Naive thymus-derived CD8-positive, alpha-beta T cell (primary cell): ENCODE measurements around the gene CD33. TPM values are rescaled to one million over a fixed set of nuclear protein-coding genes. Genes with fewer than 3 reads are reported as not detected.

Experiments used
- ATAC-seq, 2 donors: fragments of 150-1000 bp; cut with Tn5 transposase in 1 of 2; sonication (Bioruptor Pico), chemical (Tn5 transposase) in 1 of 2; 1 replicate in 1 of 2; 2 replicates in 1 of 2; pipeline ENCODE4 v1.10.0; 2021; ENCODE audit warnings: mild to moderate bottlenecking in 2 of 2, moderate library complexity in 2 of 2
- POLR2A ChIA-PET: fragments of 350-600 bp; sonication (Branson Sonifier 250); formaldehyde crosslinking; loops from one replicate; lab custom pipeline; 2021; ENCODE audit warnings: antibody characterized with exemption; lab: Charles Lee
- DNase-seq, 10 donors: peaks; one replicate each; pipeline versions ENCODE4 v3.0.0 to v3.0.0-alpha.2; 2020 to 2022
- H3K27ac Mint-ChIP-seq, 10 donors: one replicate each; pipeline ENCODE4 v1.8.0; 2020 to 2022; ENCODE audit warnings: mild to moderate bottlenecking in 10 of 10, mixed read lengths in 10 of 10, moderate library complexity in 4 of 10, inconsistent platforms in 1 of 10
- H3K27me3 Mint-ChIP-seq, 5 donors: one replicate each; pipeline ENCODE4 v1.8.0; 2021 to 2022; ENCODE audit warnings: mixed read lengths in 5 of 5
- H3K36me3 Mint-ChIP-seq, 3 donors: one replicate each; pipeline ENCODE4 v1.8.0; 2020 to 2022; ENCODE audit warnings: mixed read lengths in 3 of 3, mild to moderate bottlenecking in 2 of 3, inconsistent platforms in 1 of 3
- H3K4me1 Mint-ChIP-seq, 4 donors: one replicate each; pipeline ENCODE4 v1.8.0; 2021 to 2022; ENCODE audit warnings: mixed read lengths in 4 of 4
- H3K4me3 Mint-ChIP-seq, 10 donors: one replicate each; pipeline ENCODE4 v1.8.0; 2020 to 2022; ENCODE audit warnings: mild to moderate bottlenecking in 10 of 10, mixed read lengths in 10 of 10, moderate library complexity in 6 of 10, inconsistent platforms in 1 of 10
- H3K9me3 Mint-ChIP-seq, 9 donors: one replicate each; pipeline ENCODE4 v1.8.0; 2020 to 2022; ENCODE audit warnings: mixed read lengths in 9 of 9, mild to moderate bottlenecking in 3 of 9, inconsistent platforms in 1 of 9, moderate library complexity in 1 of 9
- microRNA-seq: library from miRNA; unstranded; fragments of <30 nt; microRNA quantifications from one replicate; pipeline ENCODE4 v1.2.0, GENCODE V29; 2022; ENCODE audit warnings: borderline microRNAs expressed
- polyA plus RNA-seq, 3 donors: library from polyadenylated mRNA; unstranded; fragments of 300-500 nt; fragmentation: Illumina TruSeq; gene quantifications; one replicate each; pipeline ENCODE4 v1.2.3, GENCODE V29; 2021
- total RNA-seq, 8 experiments: library from RNA in 2 of 8; stranded (reverse) in 2 of 8; gene quantifications; one replicate each; pipeline ENCODE4 v1.2.3 and lab custom pipeline; 2021 to 2026

The CD33 gene
- total and polyA plus RNA-seq, 5 experiments from 2014 or later: 0.16 to 0.73 TPM; not detected in 3

DNA sequence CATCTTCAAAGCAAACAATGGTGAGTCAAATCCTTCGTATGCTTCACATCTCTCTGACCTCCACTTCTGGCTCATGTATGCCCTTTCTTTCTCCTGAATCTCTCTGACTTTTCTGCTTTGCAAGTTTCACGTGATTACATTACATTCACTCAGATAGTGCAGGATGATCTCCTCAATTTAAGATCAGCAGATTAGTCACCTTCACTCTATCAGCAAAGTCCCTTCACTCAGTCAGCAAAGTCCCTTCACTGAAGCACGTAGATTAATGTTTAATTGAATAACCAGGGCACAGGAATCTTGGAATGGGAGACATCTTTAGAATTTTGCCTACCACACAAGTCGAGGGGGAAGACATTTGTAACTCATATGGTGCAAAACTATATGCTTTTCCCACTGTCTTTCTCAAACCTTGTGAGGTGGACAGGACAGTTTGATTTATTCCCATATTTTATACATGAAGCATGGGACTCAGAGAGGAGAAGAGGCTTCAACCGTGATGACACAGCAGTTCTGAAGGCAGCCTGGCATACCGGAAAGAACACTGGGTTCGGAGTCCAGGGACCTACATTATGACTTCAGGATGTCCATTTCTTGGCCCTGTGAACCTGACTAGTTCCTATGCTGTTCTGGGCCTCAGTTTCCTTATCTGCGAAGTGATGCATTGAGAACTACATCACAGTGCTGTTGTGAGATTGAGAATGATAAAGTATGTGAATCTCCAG lies 49.3 kb downstream of the CD33 start:
- Mint-ChIP-seq H3K27ac (peak overlapping the region in 1 of 10 donors; percentile 1), H3K4me3 (no peak overlapping the region), H3K36me3 (no peaks in the 10 kb centered on the region), H3K9me3 (no peaks in the 10 kb centered on the region), H3K27me3 (peaks cover 7 to 43% (median 30%) of the 10 kb centered on the region in 5 donors), H3K4me1 (peaks cover 0 to 9% (median 4%) of the 10 kb centered on the region in 4 donors)
- DNase-seq (no peak), ATAC-seq (no peak)
- POLR2A ChIA-PET: no interaction called here

DNA sequence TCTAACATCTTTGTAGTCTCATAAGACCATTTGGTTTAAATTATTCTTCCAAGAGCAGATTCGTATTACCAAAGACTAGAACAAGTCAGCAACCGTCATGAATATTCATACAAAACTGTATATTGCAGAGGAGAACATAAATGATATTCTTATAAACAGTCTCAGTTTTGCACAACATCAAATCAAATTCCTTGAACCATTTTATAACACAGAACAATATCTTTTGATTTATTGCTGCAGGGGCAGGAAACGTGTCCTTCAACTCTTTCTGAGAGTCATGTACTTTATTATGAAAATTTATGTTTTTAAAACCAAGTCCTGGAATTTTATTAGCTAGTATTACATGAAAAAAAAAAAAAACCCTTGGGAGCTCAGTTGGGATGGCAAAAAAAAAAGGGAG lies 52.2 kb downstream of the CD33 start:
- DNase-seq: no peak
- H3K36me3 Mint-ChIP-seq: peaks cover 0 to 5% (median 0%) of the 10 kb centered on the region in 3 donors
- peaks cover 0 to 18% (median 6%) of the 10 kb centered on the region in 9 donors for H3K9me3 Mint-ChIP-seq
- POLR2A ChIA-PET: no interaction called here
- H3K27ac Mint-ChIP-seq: no peak overlapping the region
- peaks cover 0 to 9% (median 3%) of the 10 kb centered on the region in 4 donors for H3K4me1 Mint-ChIP-seq
- no peak for ATAC-seq
- H3K4me3 Mint-ChIP-seq: no peak overlapping the region
- peaks cover 7 to 55% (median 25%) of the 10 kb centered on the region in 5 donors for H3K27me3 Mint-ChIP-seq

DNA sequence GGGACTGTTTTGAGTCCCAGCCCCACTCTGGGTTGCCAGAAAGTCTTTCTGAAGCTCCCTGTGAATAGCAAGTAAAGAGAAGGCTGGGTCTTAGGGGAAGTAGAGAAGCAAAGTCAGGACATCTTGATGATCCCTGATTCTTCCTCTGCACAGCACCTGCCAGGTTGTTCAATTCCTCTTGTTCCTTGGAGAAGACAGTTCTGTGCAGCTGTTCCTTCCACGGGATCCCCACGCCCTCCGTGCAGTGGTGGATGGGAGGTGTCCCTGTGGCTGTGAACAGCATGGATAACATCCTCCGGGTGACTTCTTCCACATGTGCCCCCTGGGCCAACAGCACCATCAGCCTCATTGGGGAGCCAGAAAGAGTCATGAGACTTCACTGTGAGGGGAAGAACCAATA lies 57.5 kb downstream of the CD33 start:
- Mint-ChIP-seq H3K27ac (no peak overlapping the region), H3K27me3 (peaks cover 17 to 49% (median 38%) of the 10 kb centered on the region in 5 donors), H3K4me3 (no peak overlapping the region), H3K36me3 (peaks cover 0 to 18% (median 0%) of the 10 kb centered on the region in 3 donors), H3K4me1 (peaks cover 0 to 1% (median 0%) of the 10 kb centered on the region in 4 donors), H3K9me3 (peaks cover 0 to 39% (median 10%) of the 10 kb centered on the region in 9 donors)
- DNase-seq (no peak), ATAC-seq (no peak)
- POLR2A ChIA-PET: no interaction called here

DNA sequence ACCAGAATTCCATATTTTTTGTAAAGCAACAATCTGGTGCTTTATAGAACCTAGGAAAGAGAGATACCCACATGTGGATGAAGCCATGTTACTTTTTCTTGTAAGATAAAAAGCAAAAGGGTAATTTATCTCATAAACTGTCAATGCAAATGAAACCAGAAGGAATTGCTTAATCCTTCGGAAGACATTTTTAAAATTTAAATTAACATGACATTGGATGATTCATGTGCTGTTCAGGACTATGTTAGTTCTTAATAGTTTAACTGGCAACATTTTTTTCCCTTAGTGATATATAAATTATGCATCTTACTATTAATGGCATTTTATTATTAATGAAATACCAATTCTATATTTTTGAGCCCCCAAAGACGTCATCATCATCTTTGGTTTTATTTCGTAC lies 60.8 kb downstream of the CD33 start:
- peaks cover 11 to 28% (median 25%) of the 10 kb centered on the region in 5 donors for H3K27me3 Mint-ChIP-seq
- POLR2A ChIA-PET: no interaction called here
- no peak overlapping the region for H3K4me3 Mint-ChIP-seq
- H3K4me1 Mint-ChIP-seq: no peaks in the 10 kb centered on the region
- DNase-seq: no peak
- peaks cover 0 to 29% (median 3%) of the 10 kb centered on the region in 9 donors for H3K9me3 Mint-ChIP-seq
- ATAC-seq: no peak
- no peak overlapping the region for H3K27ac Mint-ChIP-seq
- peaks cover 0 to 17% (median 0%) of the 10 kb centered on the region in 3 donors for H3K36me3 Mint-ChIP-seq

Small RNAs within 50 kb of the gene (microRNA-seq; reads per million reads assigned to microRNA genes)
- not detected for gene MIR8074

Other genes with a start within 250 kb of the CD33 start
- gene KLK7, start 241.2 kb upstream of the CD33 start, total RNA-seq: not detected
- gene KLK7, start 241.2 kb upstream of the CD33 start, polyA plus RNA-seq: not detected
- gene KLK8, start 223.5 kb upstream of the CD33 start, total RNA-seq: not detected
- gene KLK8, start 223.5 kb upstream of the CD33 start, polyA plus RNA-seq: not detected
- not detected for gene KLK10, start 205.4 kb upstream of the CD33 start, total RNA-seq
- gene KLK10, start 205.4 kb upstream of the CD33 start, polyA plus RNA-seq: not detected
- gene KLK11, start 198.5 kb upstream of the CD33 start, total RNA-seq: not detected
- not detected for gene KLK11, start 198.5 kb upstream of the CD33 start, polyA plus RNA-seq
- gene KLK12, start 190.1 kb upstream of the CD33 start, total RNA-seq: not detected
- not detected for gene KLK12, start 190.1 kb upstream of the CD33 start, polyA plus RNA-seq
- gene KLK13, start 160.0 kb upstream of the CD33 start, total RNA-seq: not detected
- gene KLK13, start 160.0 kb upstream of the CD33 start, polyA plus RNA-seq: not detected
- 1 to 10 TPM; 1.1 to 1.5 TPM for gene KLK14, start 142.2 kb upstream of the CD33 start, total RNA-seq
- gene KLK14, start 142.2 kb upstream of the CD33 start, polyA plus RNA-seq: not detected
- 10 to 100 TPM in 1 of 2 experiments, 1 to 10 TPM in 1; 10.0 to 10.3 TPM for gene CTU1, start 116.7 kb upstream of the CD33 start, total RNA-seq
- gene CTU1, start 116.7 kb upstream of the CD33 start, polyA plus RNA-seq: 1 to 10 TPM; 2.4 to 9.3 (median 5.4) TPM
- 1 to 10 TPM; 1.3 to 2.4 TPM for gene SIGLEC9, start 100.2 kb upstream of the CD33 start, total RNA-seq
- gene SIGLEC9, start 100.2 kb upstream of the CD33 start, polyA plus RNA-seq: 1 to 10 TPM in 1 of 3 donors, under 1 TPM in 2; 0.32 to 1.5 (median 0.83) TPM
- gene SIGLEC7, start 82.8 kb upstream of the CD33 start, total RNA-seq: not detected
- under 1 TPM in 1 of 3 donors, not detected in 2; 0.68 TPM for gene SIGLEC7, start 82.8 kb upstream of the CD33 start, polyA plus RNA-seq
- not detected for gene SIGLECL1, start 26.0 kb downstream of the CD33 start, total RNA-seq
- not detected for gene SIGLECL1, start 26.0 kb downstream of the CD33 start, polyA plus RNA-seq
- not detected for gene IGLON5, start 86.6 kb downstream of the CD33 start, total RNA-seq
- not detected for gene IGLON5, start 86.6 kb downstream of the CD33 start, polyA plus RNA-seq
- gene VSIG10L, start 117.1 kb downstream of the CD33 start, total RNA-seq: under 1 TPM; 0.11 to 0.60 TPM
- under 1 TPM in 2 of 3 donors, not detected in 1; 0.10 to 0.21 TPM for gene VSIG10L, start 117.1 kb downstream of the CD33 start, polyA plus RNA-seq
- gene ETFB, start 141.3 kb downstream of the CD33 start, total RNA-seq: 10 to 100 TPM; 46.2 to 48.1 TPM
- gene ETFB, start 141.3 kb downstream of the CD33 start, polyA plus RNA-seq: 100 to 1,000 TPM in 1 of 3 donors, 10 to 100 TPM in 2; 85.8 to 104 (median 91.5) TPM
- 1 to 10 TPM in 1 of 2 experiments, under 1 TPM in 1; 0.73 to 1.7 TPM for gene CLDND2, start 143.9 kb downstream of the CD33 start, total RNA-seq
- gene CLDND2, start 143.9 kb downstream of the CD33 start, polyA plus RNA-seq: not detected
- 1 to 10 TPM; 3.8 to 5.6 TPM for gene NKG7, start 147.6 kb downstream of the CD33 start, total RNA-seq
- 1,000 to 10,000 TPM in 1 of 3 donors, 10 to 100 TPM in 2; 41.7 to 1,629 (median 63.8) TPM for gene NKG7, start 147.6 kb downstream of the CD33 start, polyA plus RNA-seq
- gene LIM2, start 162.9 kb downstream of the CD33 start, total RNA-seq: not detected
- under 1 TPM in 1 of 3 donors, not detected in 2; 0.68 TPM for gene LIM2, start 162.9 kb downstream of the CD33 start, polyA plus RNA-seq
- not detected for gene C19orf84, start 165.5 kb downstream of the CD33 start, total RNA-seq
- not detected for gene C19orf84, start 165.5 kb downstream of the CD33 start, polyA plus RNA-seq
- 1 to 10 TPM in 1 of 2 experiments, under 1 TPM in 1; 0.68 to 1.2 TPM for gene SIGLEC10, start 192.6 kb downstream of the CD33 start, total RNA-seq
- gene SIGLEC10, start 192.6 kb downstream of the CD33 start, polyA plus RNA-seq: under 1 TPM; 0.06 to 0.24 (median 0.13) TPM
- gene SIGLEC8, start 233.4 kb downstream of the CD33 start, total RNA-seq: not detected
- not detected for gene SIGLEC8, start 233.4 kb downstream of the CD33 start, polyA plus RNA-seq